Stimulated activated naive CD4-positive, alpha-beta T cell (primary cell): Measurements from ENCODE around the gene BRF1.

Experiments used
- DNase-seq, 6 experiments: peaks; one replicate each; lab custom pipeline; 2025; lab: John Stamatoyannopoulos, UW

The BRF1 gene

DNA sequence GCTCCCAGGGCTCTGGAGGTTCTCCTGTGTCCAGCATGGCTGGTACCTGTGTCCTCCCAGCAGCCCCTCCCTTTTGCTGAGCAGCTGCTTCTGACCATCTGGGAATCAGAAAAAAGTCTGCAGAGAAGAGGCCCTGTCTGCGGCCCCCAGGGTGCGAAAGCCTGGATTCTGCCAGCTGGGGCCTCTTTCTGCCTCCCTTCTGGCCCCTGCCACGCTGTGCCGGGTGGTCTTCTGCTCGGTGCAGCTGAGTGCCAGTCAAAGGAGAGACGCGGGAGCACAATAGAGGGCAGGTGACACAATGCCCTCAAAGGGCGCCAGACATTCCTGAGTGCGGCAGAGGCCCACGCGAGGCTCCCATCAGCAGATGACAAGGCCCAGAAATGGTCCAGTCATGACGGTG, 39.8 kb downstream of the BRF1 start:
- no peak for DNase-seq

DNA sequence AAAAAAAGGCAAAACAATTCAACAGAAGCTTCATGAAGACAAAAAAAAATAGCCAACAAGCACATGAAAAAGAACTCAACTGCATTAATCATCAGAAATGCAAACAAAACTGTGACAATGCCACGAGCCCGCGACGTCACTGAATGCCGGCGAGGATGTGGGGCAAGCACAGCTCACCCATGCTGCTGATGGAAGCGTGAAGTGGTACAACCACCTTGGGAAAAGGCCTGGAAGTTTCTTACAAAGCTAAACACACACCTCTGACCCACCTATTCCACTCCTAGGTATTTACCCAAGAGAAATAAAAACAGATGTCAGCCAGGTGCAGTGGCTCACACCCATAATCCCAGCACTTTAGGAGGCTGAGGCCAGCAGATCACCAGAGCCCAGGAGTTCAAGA, 42.0 kb downstream of the BRF1 start:
- DNase-seq = no peak

DNA sequence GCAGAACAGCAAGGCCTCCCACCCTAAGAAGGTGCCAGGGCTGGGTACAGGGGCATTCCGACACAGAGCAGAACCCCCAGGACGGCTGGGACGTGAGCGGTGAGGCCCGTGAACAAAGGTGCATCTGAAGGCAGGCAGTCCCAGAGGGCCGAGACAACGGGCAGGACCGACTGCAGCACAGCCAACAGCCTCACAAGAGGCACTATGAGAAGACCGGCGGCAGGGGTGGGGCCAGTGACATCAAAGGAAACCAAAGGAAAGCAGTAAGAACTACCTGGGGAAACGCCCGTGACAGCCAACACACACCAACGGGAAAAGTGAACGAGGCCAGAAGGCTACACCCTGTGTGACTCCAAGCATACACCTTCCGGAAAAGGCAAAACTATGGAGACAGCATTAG, 43.3 kb downstream of the BRF1 start:
- DNase-seq = peak in 3 of 6 experiments; percentile 6 to 7 (median 7)

DNA sequence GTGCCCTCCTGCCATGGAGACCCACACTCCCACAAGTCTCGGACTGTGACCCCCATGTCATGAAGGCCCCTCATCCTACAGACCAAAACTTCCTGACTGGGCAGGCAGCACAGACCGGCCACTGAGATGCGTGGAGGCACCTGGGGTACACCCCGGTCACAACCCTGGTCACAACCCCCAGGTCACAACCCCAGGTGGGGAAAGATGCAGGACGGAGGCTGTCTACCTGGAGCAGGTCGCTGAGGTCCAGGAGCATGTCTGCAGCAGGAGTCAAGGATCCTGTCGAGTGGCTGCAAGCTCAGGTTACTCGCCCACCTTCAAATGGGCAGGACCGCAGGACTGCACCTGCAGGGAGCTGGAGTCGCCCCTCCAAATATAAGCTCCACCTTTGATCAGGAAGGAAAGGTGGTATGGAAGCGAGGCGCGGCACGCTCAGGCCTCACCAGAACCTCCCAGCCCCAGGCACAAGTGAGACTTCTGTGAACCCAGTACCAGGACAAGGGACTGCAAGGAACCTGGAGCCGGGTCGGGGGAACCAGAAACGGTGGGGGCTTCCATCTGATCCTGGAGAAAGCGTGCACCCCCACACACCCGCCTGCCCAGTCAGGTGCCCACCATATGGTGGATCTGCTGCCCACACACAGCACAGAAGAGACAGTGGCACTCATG, 44.4 kb downstream of the BRF1 start:
- DNase-seq = no peak

DNA sequence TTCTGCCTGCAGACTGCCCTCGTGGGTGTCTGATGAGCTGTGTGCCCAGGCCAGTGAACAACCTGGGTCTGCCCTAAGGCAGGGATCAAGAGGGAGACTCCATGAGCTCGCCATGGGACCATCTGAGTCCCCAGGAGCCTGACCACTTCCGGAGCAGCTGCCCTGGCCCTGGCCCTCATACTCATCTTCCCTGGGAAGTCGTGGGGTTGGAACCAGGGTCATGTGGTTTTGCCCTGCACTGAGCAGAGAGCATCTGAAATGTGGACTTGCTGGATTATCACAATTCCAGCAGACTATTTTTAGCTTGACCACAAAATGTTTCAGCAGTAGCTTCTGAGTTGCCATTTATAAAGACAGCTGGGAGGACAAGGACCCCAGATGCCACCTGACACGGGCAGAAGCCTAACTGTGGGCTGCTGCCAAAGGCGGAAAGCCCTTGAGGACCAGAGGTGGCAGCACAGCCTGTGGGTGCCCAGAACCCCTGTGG, 45.7 kb downstream of the BRF1 start:
- DNase-seq = no peak

DNA sequence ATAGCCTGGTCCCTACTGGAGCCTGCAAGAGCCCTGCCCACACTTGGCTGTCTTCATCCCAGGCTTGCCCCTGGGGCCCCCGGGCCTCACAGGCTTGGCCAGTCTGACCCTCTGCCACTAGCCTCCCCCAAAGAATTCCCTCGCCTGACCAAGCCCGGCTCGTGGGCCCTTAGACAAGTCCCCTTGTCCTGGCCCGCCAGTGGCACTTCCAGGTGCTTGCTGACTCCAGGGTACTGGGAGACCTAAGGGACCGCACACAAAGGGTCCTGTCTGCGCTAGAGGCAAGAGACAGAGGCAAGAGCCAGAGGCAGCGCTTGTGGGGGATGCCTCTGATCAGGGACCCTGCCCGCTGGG, 47.5 kb downstream of the BRF1 start:
- no peak for DNase-seq

DNA sequence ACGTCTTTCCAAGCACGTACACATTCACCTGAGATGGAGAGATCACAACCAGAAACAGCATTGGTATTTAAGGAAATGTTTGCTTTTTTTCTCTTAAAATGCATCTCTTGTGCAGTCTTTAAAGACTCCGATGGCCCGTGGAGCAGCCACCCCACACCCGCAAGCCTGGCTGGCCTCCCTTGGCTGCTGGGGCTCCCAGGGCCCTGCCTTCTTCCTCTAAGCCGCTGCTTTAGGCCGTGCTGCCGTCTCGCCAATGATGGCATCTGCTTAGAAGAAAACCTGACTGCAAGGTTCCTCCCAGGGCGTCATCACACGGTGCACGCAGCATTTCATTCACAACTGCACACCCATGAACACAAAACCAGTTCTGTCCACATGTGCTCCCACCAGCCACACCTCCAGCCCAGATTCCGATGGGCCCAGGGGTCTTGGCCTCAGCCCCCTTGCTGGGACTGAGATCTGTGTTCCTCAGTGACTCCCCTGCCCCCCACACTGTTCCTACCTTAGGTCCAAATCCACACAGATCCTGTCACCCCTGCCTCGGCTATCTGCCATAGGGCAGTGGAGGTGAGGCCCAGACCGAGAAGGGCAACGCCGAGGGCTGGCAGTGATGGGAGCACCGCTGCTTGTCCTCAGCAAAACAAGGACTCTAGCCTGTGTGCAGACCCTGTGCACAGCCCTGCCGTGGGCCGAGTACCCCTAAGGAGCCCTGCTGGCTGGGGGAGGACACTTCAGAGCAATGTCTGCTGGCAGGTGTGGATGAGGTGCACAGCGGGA, 48.1 kb downstream of the BRF1 start:
- no peak for DNase-seq

DNA sequence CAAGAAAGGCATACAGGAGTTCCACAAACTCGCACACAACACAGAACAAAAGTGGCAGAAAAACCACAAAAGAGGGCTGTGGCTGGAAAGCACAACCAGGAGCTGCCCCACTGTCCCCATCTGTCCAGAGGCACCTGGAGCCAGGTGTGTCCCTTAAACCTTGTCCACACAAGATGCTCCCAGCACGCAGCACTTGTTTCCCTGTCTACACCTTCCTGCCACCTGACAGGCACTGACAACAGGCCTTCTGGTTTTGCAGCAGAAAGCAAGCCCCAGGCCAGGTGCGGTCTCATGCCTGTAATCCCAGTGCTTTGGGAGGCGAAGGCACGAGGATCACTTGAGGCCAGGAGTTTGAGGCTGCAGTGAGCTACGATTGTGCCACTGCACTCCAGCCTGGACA, 48.9 kb downstream of the BRF1 start:
- no peak for DNase-seq

DNA sequence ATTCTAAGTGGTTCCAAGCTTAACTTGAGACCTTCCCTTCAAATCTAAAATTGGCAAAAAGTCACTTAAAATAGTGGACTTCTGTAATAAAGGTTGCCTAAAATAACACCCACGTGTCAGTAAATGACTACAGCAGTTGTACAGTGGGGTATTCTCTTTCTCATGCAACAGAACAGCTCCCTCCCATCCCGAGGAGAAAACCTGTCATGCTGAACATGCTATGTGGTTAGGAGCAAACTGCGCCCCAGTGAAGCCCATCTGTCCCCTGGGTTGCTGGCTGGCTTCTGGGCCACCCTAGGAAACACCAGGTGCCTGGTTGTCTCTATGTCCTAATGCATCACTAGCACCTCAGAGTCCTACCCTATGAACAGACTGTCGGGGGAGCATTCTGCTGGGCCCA, 49.8 kb downstream of the BRF1 start:
- no peak for DNase-seq

DNA sequence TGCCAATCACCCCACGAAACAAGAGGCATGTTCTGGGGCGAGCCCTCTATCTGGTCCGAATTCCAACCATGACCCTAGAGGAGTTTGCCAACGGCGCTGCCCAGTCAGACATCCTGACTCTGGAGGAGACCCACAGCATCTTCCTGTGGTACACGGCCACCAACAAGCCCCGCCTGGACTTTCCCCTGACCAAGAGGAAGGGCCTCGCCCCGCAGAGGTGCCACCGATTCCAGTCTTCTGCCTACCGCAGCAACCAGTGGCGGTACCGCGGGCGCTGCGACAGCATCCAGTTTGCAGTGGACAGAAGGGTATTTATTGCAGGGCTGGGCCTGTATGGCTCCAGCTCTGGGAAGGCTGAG, 50.8 kb downstream of the BRF1 start:
- DNase-seq = no peak

DNA sequence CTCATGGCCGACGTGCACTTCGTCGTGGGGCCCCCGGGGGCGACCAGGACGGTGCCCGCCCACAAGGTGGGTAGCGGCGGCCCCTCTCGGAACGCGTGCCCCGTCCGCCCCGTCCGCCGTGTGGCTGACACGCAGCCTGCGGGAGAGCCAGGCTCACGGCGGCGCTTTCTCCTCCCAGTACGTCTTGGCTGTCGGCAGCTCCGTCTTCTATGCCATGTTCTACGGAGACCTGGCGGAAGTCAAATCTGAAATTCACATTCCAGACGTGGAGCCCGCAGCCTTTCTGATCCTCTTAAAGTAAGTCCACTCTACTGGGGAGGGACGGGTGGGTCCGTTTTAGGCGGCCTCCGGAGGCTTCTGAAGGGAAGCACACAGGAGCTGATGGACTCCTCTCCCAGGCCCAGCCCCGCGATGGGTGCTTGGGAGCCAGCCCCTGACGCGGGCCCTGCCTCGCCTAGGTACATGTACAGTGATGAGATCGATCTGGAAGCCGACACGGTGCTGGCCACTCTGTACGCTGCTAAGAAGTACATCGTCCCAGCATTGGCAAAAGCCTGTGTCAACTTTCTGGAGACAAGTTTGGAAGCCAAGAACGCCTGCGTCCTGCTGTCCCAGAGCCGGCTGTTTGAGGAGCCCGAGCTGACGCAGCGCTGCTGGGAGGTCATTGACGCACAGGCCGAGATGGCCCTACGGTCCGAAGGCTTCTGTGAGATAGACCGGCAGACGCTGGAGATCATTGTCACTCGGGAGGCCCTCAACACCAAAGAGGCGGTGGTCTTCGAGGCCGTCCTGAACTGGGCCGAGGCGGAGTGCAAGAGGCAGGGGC, 51.4 kb downstream of the BRF1 start:
- DNase-seq = no peak

DNA sequence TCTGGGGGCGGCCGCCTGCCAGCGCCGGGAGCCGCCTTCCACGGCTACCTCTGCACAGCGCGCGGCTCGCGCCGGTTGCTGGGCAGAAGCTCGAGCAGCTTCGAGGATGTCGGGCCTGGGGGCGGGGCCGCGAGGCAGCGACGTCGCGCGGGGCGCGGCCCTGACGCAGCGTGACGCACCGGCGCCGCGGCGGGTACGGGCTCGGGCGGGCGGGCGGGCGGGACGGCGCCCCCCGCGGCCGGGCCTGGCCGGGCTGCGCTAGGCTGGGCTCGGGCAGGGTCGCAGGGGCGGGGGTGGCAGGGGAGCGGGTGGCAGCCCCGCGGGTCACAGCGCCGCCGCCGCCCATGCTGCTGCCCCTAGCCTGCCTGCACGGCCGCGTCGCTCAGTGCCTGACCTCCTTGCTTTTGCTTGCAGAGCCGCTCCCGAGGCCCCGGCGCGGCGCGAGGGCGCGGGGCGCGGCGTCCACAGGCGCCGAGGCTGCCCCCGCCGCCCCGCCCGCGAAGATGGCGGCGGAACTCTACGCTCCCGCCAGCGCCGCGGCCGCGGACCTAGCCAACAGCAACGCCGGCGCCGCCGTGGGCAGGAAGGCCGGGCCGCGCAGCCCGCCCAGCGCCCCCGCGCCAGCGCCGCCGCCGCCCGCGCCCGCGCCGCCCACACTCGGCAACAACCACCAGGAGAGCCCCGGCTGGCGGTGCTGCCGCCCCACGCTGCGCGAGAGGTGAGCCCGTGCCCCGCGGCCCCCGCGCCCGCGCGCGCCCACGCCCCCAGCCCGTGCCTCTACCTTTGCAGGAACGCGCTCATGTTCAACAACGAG, 52.2 kb downstream of the BRF1 start, which contains the start of gene BTBD6:
BTBD6 (plus strand) TSS at position 166 of the 814 bp plus-strand sequence; CDS start at position 345, 179 bp downstream.
- DNase-seq = peak; percentile 77 to 88 (median 82)

DNA sequence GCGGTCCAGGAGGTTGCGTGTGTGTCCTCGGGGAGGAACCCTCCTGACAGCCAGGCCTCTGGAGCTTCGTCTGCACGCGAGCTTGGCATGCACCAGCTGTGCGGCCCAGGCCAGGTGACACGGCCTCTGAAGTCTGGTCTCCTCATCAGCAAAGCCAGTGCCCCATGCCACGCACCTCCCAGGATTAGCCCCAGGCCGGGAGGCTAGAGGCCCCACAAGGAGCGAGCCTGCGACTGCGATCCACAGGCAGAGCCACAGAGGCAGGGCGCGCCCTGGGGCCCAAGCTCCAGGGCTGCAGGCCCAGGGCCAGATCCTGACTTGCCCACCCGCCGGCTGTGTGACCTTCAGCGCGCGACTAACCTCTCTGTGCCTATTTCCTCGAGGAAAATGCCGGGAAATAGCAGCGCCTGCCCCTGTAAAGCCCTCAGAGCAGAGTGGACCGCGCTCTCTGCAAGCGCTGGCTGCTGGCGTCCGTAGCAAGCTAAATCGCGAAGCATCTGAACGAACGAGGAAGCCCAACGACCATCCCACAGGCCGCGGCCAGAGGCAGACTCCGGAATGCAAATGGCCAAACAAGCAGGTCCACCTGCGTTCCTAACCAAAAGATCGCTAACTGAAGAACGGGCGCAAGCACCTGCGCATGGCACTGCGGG, 53.0 kb downstream of the BRF1 start:
- DNase-seq = no peak

DNA sequence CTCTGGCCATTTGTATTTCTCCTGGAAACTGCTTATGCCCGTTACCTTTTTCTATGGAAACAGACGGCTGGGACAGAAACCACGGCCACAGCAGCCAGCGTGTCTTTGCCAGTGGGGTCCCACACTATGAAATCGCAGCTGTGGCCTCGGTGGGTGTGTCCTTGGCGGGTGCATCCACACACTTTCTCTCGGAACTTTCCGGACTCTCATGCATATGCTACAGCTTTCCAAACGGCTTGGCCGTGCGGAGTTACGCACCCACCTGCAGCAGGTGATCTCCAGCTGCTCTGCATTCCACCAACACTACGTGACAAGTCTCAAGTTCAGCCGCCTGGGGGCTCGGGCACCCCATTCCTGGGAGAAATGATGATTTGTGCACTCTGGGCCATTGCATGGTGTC, 53.8 kb downstream of the BRF1 start:
- no peak for DNase-seq

DNA sequence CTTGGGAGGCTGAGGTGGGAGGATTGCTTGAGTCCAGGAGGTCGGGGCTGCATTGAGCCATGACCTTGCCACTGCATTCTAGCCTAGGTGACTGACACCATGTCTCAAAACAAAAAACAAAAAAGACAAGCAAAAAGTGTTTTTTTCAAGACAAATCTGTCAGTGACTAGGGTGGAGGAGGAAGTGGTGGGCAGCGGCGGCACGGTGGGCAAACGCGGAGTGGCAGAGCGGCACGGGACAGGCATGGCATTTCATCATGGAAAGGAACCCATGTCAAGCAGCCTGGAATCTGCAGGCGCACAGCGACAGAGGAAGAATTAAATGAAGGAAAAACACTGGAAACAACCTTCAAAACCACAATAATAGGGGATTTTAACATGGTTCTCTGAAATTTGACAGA, 56.5 kb downstream of the BRF1 start:
- no peak for DNase-seq

DNA sequence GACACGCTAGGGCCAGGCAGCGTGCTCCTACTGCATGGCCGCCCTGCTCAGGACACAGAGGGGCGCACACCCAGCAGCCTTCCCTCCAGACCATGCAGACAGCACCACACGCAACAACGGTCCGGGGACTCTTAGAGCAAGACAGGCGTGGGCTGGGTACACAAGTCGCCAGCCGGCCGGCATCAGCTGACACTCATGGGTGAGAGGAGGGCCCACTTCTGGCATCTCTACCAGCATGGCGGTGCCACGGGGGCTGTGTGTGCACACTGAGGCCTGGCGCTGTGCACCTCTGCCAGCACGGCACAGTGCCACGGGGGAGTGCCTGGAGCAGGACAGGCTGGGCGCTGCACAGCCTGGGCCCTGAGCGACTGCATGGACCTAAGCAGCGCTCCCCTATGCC, 59.2 kb downstream of the BRF1 start:
- DNase-seq = no peak

DNA sequence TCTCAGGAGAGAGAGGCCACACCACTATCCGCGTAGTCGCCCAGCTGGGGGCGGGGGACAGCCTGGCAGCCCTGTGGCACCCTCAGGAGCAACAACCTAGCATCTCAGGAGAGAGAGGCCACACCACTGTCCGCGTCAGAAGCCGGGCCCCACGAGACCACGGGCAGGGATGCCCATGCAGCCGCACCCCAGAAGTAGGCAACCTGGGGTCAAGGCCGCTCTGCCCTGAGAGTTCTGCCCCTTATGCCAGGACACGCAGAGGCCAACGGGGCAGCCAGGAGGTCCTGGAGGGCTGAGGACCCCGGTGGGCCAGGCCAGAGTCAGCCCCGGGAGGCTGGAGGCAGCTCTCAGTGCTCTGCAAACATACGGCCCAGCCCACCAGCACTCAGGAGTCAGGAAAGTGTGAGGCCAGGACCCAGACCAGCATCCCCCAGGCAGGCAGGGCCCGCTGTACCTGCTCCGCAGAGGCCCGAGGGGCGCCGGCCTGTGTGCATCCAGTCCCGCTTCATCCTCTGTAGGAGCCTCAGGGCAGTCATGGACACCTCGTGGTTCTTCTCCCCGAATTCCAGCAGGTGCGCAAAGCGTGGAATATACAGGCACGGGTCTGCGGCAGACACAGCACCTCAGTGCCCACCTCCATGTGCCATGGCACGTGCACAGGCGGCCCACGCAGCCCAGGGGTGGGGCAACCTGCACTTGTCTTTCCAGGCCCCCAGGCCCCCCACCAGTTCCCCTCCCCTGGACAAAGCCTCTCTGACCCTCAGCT, 59.8 kb downstream of the BRF1 start:
- DNase-seq = no peak

DNA sequence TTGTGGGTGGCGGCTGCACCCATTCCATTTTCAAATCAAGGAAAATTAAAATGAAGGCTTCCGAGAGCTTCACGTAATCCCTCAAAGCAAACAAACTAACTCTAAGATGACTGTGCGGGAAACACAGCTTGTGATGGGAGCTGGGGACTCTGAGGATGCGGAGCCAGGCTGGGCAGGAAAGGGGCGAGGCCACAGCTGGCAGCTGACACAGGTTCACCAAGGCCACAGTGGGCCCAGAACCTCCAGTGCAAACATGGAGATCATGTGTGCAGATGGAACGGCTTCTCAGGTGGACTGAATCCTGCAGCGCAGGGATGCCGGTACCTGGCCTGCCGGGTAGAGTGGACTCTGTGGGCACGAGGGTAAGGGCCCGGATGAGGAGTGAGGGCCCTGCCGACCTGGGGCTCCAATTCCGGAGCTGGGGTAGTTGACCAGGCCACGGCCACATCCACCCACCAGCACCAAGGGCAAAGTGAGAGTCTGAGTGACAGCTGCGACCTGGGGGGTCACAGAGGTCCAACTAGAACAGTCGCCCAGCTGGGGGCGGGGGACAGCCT, 71.6 kb downstream of the BRF1 start:
- no peak for DNase-seq

DNA sequence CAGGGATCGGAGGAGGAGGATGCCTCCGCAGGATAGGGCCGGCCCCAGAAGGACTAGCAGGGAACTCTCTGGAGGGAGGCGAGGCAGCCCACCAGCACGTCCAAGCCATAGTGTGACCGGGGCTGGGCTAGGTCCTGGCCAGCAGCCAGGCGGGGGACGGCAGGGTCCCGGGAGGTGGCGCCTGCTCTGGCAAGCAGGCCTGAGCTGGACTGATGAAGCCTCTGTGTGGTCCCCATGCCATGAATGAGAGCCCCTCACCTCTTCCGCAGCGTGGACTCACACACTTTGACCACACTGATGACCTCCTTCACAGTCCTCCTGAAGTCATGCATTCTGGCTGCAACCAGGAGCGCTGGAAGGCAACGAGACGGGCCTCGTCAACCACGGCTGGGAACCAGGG, 72.2 kb downstream of the BRF1 start:
- no peak for DNase-seq

DNA sequence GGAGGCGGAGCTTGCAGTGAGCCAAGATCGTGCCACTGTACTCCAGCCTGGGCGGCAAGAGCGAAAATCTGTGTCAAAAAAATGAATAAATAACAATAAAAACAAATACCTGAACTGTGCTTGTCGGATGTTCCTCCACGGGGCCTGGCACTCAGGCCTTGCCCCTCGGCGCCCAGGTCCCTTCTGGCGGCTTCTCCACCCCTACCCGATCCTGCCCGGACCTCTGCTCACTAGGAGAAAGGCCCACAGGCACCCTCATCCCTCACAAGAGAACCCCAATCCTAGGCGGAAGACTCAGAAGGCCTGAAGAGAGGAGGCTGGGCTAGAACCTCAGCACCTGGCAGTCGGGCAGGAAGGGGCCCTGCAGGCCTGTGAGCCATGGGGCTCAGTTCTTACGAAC, 73.5 kb downstream of the BRF1 start:
- no peak for DNase-seq
